Epidermal melanocyte (primary cell): ENCODE measurements around the gene KLHDC10.
"Not testable (repeated sequence)": the region's sequence is repeated elsewhere in the genome, so short reads cannot be mapped to it uniquely, and the experiment has no call there.

Experiments
- DNase-seq: peaks from one replicate; pipeline ENCODE4 v3.0.0; 2011; ENCODE audit warnings: low spot score; ENCODE audit not compliant: insufficient read length

Gene KLHDC10

DNA sequence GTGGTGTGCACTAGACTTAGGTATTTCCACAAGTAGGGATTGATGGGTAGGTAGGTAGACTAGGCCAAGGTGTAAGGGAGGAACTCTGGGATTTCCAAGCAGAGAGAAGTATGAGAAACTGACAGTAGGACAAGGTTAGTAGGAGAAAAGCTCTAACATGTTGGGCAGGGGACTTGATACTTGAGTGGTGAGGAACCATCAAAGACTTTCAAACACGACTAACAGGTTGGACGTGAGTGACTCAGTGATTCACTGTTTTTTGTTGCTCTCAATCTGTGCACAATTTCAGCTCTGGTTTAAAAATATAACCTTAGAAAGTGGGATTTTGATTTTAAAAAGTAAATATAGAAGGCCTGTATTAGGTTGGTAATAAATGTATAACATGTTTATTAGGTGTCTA is 44.4 kb downstream of the KLHDC10 start:
- DNase-seq, result no peak

DNA sequence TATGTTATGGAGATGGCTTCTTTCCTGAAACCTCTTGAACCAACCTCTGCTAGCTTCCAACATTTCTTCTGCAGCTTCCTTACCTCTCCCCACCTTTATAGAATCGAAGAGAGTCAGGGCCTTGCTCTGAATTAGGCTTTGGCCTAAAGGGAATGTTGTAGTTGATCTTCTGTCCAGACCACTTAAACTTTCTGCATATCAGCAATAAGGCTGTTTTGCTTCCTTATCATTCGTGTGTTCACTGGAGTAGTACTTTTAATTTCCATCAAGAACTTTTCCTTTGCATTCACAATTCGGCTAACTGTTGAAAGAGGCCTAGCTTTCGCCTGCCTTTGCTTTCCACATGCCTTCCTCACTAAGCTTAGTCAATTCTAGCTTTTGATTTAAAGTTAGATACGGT is 48.0 kb downstream of the KLHDC10 start:
- DNase-seq, result no peak

DNA sequence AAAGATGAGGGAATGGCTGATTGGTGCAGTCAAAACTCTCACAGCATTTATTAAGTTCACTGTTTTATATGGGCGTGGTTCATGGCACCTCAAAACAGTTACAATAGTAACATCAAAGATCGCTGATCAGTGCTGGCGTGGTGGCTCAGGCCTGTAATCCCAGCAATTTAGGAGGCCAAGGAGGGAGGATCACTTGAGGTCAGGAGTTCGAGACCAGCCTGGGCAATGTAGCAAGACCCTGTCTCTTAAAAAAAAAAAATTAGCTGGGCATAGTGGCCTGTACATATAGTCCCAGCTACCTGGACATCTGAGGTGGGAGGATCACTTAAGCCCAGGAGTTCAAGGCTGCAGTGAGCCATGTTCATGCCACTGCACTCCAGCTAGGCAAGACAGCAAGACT is 48.5 kb downstream of the KLHDC10 start:
- no peak for DNase-seq

DNA sequence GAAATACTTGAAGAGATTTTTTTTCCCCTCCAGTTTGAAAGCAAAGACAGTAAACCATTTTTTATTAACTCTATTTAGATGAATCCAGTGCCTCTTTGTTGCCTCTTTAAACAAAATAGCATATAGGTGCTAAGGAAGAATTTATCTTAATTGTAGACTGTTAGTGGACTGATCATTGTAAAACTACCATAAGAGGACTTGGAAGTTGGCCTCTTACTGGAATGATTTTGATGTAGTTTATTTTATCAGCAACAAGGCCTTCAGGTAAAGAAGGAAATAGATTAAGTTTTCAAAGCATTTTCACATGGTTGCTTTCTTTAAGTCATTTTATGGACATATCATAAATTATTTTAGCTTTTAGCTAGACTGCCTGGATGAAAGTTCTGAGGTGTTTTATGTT is 53.2 kb downstream of the KLHDC10 start:
- no peak for DNase-seq

DNA sequence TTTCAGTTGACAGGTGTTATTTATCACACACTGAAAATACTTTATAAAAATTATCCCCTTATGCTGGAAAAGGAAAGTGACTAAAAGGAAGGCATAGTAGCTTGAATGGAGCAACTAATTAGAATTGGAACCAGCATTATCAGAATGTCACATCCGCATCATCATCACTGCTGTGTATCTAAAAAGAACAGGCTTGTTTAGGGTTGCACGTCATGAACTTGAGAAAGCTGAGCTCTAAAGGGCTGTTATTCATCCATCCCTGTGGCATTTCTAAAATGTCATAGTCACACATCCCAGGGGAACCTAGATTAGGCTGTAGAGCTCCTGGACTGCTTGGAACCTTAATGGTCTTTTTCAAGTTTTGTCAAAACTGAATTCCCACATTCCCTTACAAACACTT is 54.4 kb downstream of the KLHDC10 start:
- DNase-seq, result no peak

DNA sequence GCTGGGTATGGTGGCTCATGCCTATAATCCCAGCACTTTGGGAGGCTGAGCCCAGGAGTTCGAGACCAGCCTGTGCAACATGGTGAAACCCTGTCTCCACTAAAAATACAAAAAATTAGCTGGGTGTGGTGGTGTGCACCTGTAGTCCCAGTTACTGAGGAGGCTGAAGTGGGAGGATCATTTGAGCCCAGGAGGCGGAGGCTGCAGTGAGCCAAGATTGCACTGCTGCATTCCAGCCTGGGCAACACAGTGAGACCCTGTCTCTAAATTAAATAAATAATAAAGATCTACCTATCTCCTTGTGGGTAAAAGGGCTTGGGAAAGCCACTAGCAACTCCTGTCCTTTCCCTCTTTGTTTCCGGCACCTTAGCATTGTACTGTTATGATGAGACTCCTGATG is 56.5 kb downstream of the KLHDC10 start:
- not testable (repeated sequence) for DNase-seq

DNA sequence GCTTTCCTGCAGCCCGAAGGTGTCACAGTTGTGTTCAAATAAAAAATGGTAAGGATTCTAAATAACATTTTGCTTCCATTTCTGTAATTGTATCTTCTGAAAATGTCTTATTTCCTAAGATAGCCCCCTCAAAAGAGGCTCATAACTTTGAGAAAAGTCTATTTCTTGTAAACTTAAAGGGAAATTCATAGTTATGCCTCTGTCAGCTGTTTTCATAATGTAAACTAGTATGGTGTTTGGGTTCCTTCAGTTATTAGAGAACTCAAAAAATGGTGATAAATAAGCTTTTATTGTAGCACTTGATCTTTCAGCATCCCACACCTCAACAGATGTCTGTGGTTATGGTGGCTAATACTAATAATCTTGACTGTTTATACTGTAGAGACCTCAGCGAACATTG is 57.1 kb downstream of the KLHDC10 start:
- DNase-seq, result no peak

DNA sequence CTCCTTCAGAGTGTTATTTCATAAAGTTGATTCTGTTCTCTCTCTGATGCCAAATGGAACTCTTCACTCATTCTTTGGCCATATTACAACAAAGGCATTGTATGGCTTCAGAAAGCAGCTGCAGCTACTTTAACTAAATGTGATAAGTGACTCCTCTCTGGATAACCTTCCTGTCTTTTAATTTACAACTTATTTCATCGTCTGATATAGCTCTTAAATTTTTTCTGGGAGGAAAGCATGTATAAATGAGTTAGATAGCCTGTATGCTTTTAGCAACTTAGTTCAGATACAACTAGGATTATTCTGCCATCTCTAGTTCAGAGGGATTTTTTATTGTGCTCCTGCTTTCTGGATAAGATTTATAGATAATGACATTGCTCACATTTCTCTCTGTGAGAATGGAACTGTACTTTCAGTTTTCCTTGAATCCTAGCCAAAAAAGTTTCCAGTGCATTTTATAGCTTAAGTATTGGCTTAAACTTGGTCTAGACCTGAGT is 57.5 kb downstream of the KLHDC10 start:
- no peak for DNase-seq

DNA sequence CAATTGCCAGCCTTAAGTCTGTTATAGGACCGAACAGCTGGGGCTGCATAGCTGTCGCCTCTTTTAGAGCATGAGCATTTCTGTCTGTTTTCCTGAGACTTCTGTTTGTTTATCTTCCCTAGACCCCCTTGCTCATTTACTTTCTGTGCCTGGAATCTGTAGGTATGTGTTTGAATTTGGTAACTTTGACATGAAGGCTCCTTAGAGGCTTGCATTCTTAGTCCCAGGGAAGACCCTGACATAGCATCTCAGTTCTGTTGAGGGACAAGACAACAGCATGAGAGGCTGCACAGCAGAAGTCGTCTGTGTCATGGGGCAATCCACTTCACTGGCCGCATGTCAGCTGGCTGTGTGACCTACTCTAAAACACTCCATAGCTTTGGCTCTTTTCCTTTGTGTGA is 58.7 kb downstream of the KLHDC10 start:
- no peak for DNase-seq

DNA sequence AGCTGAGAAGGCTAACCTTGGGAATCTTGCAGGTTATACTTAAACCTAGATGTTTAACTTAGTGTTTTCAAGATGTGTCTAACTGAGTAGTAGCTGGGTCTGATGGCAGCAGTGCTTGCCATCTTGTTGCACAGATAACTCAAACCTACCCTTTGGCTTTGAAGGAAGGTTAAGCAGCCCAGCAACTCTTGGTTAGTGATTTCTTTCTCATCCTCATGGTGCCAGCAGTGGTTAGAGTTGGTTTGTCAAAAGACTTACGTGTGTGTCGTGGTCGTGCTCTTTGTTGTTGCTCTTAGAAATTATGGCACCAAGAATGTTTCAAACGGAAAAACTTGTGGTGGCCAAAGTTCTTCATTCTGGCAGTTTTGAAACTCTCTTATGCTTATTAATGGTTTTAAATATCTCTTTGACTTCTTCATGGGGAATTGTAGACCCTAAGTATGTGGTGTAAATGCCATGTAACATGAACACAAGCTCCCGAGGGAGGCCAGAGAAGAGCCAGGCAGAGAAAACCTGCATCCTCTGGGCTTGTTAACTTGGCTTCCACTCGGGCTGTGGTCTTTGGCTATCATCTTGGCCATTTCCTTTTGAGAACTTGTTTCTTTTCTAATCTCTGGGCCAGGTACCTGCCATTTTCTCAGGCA is 61.0 kb downstream of the KLHDC10 start:
- DNase-seq, result no peak

DNA sequence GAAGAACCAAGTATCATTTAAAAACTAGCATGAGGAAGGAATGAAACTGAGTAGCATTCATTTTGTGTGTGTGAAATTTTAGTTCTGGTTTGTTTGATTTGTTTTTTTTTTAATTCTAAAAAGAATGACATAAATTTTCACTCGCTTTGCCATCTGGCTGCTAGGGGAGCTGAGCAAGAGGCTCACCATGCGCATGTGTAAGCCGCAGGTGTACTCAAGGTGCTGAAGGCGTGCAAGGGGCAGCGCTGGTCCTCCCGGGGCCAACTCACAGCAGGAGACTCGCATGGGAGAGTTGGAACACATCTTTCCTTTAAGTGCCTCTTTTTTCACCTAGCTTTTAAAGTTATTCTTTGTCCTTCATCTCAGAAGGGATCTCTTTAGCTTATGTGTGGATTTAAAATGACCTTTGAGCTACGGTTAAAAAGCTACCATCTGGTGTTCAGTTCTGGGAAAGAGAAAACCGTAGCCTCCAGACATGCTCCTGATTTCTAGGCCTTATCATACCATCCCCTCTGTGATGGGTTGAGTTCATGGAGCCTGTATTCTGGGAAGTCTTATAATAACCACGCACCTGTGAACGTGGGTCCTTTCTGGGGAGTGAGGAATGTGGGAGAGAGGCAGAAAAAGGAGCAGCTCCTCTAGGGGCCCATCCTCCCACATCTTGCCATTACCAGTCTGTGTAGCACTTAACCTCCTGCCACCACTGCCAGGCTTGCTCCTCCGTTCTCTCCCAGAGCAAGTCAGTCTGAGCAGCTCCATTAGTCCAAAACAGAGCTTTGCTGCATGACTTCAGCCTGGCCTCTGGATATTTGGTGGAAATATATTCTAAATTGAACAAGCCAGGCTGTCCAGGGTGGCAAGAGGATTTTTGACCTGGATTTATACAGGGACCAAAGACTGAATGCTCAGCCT is 61.9 kb downstream of the KLHDC10 start:
- DNase-seq, result no peak

DNA sequence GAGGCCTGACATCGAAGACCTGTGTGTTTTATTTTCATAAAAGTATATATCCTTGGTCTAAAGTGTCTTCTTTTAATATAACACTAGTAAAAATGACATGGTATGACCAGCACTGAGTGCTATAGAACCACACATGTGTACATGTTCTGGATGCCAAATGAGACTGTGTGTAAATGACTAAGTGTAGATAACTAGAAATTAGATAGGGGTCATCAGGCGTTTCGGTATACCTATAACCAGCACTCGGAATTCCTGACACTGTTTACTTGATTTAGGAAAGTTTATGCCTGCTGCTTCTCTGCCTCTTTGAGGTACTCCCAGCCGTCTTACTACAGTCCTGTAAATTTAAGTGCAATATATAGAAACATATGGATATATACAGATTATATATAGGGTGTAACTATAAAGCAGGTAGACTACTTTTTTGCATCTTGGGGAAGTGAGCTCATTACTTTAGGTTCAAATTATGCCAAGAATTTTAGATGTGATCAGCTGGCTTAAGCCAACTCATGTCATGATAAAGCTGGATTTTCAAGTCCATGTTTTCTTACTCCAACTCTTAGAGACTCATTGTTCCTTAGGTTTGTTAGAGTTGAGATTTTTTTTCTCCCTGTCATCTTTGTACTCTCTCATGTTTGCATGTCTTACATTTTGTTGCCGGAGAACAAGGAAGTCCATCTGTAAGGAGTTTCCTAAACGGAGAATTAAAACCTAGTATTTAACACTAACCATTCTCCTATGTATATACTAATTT is 62.9 kb downstream of the KLHDC10 start:
- DNase-seq, result no peak

DNA sequence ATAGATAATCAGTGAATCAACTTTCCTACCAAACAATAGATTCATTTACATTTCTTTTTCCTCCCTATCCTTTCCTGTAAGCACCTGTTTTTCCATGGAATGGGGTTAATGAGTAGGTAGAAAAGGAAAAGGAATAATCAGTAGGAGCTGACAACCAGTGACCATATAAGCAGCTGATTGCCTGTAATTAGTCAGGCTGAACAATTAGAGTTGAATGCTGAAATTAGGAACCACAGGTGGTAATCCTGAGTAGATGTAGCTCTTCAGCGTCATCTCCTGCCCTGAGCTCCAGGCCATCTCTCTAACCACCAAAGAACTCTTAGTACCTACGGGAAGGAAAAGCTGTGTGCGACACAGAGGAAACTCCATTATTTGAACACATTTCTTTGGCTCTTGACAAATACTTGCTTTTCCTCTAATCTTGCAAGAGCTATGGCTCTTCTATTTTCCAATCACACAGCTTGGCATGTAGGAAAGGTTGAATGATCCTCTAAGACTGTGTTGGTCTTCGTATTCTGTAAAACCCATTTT is 63.8 kb downstream of the KLHDC10 start:
- no peak for DNase-seq

DNA sequence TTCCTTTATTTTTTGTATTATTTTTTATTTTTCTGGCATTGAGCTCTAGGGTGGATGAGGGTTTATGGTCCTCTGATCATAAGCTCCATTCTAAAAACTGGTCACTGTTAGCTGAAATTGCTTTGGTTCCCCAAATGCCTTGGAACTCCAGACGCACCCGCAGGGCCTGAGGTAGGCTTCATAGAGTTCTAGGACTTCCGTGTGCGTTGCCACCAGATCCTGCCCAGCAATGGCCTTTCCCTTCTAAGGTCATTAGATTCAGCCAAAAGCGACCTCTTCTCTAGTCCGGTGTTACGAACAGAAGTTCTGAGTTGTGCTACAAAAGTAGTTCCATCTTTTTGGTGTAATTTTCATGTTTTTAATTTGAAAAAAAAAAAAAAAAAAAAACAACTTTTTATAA is 64.4 kb downstream of the KLHDC10 start:
- no peak for DNase-seq

DNA sequence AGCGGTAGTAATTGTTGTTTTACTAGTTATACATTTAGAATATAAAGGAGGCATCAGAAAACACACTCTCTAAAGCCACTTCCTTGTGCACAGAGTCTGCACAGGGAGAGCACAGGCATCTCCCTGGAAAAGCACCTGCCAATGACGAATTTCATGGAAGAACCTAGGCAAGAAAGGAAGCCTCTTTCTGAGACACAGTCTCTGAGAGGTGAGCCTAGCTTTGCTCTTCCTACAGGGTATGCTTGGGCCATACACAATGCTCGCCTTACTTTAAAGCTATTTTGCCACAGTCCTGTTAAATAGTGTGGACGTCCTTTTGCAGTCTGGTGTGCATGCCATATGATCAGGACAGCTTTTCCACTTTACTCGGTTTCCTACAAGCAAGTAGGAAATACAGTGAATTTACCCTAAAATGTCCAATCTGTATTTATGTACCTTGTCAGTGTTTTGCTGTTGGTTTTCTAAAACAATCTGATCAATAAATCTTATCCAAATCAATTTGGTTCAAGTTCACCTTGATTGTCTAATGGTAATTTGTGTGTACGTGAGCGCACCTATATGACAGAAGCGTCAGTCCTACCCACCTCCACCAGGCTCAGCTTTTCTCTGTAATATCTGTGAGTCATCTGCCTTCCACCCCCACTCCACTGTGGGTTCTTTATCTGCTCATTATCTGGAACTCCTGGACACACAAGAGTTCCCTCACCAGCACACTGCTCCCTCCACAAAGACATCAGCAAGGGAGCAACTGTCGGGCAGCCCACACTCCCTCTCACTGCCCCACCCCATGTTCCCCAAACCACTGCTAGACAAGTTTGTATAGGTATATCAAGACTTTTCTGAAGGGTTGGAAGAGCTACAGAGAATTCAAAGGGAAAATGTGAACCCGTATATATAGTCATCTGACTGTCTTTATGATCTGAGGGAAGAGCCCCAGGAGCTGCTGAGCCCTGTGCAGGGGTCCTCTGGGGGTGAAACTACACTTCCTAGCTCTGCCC is 65.2 kb downstream of the KLHDC10 start:
- DNase-seq, result no peak

DNA sequence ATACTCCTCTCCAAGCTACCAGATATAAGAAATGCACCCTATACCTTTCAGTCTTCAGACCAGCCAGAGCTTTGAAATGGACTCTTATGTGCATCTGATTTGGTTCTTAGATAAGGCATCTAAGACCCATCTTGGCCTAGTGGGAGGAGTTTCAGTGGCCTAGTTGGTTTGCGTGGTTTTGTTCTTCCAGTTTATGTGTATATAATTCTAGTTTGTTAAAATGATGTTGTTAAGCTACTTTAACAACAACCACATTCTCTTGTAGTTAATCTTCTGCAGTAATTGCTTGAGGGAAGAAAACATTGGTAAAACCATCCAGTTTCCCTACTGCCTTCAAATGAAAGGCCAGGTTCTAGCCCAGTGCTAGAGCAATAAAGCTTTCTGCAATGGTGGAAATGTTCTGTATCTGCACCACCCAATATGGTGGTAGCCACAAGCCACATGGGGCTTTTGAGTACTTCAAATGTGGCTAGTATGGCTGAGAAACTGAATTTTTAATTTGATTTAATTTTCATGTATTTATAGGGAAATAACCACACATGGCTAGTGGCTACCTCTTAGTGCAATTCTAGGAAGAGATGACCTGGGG is 66.3 kb downstream of the KLHDC10 start:
- DNase-seq, result no peak

DNA sequence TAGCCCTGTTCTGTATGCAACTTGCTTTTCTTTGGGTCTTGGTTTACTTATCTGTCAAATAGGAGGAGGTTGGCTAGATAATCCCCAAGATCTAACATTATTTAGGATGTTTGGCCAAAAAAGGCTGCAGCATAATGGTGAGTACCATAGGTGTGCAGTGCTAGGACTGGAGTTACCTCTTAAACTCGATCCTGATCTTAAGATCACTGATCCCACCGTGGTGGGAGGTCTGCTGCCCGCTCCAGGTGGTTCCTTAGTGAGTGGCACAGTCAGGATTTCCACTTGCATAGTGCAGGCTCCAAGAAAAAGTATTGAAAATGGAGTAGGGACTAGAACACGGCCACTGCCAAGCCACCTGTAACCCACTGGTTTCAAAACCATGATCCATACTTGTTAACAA is 66.9 kb downstream of the KLHDC10 start:
- DNase-seq, result no peak

DNA sequence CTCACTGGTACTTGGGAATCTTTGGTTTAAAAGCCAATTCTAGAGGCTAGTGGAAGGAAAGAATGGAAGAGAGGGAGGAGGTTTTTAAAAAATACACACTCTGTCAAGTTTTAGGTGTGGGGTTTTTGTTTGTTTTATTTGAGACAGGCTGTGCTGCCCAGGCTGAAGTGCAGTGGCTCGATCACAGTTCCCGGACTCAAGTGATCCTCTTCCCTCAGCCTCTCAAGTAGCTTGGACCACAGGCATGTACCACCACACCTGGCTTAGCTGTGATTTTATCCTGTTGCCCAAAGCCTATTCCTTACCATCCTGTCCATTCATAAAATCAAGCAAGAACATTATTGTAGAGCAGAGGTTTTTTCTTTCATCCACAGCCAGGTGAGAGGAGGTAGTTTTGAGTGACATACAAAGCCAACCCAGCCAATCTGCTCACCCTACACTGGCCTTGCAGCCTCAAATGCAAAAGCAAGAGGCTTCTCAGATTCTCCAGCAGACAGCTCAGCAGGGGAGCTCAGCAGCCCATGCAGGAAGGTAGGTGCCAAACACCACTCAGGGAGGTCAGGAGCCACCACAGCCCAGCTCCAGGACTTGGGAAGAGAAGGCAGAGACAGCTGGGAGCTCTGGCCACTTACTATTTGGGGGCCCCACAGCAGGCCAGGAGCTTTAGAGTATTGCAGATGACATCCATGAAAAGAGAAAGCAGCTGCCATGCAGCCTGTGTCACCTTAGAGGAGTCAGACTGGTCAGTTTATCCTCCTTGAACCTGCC is 69.0 kb downstream of the KLHDC10 start:
- DNase-seq, result no peak

DNA sequence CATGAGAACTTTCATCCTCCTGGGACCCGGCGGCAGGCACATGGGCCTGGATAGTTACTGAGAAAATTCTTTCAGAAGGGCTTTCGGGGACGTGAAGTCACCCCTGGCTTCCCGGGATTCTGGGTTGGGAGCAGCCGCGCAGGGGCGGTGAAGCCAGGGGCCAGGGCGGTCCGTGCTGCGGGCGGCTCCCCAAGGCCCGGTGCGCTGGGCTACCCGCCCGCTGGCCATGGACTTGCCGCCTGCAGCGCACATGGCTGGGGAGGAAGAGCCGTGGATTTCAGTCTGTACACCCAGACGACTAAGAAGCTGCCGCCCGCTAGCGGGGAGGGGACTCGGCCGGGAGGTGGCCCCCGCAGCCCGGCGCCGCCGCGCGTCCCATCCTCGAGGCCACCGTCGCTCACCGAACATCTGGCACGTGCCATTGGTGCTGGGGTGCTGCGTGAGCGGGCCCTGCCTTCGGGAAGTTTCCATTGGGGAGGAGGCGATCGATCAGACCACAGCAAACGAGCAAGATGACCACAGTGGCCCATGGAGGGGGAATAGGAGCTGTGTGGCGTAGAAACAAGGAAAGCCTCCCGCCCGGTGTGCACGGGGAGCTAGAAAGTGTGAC is 70.3 kb downstream of the KLHDC10 start:
- DNase-seq, result no peak
